Ovary (tissue), 9 donors: ENCODE measurements around the gene CLECL1. TPM values are rescaled to one million over a fixed set of nuclear protein-coding genes. Genes with fewer than 3 reads are reported as not detected.
"Not testable (repeated sequence)": the region's sequence is repeated elsewhere in the genome, so short reads cannot be mapped to it uniquely, and the experiment has no call there.

Experiments
- DNase-seq, 5 donors: peaks; one replicate each; pipeline ENCODE4 v3.0.0-alpha.2; 2019 to 2020
- H3K27ac ChIP-seq, 2 donors: fragments of 200-600 bp; one replicate each; pipeline versions ENCODE4 v1.5.1 to v1.8.0; 2019 to 2022
- H3K27me3 ChIP-seq: fragments of 200-600 bp; one replicate; pipeline ENCODE4 v1.8.0; 2022
- H3K36me3 ChIP-seq: fragments of 200-600 bp; sonication (generic); one replicate; pipeline ENCODE4 v1.5.1; 2019
- H3K4me1 ChIP-seq: one replicate; pipeline ENCODE4 v1.8.1; 2013; ENCODE audit warnings: mild to moderate bottlenecking, moderate library complexity; ENCODE audit not compliant: insufficient read depth
- H3K4me3 ChIP-seq: fragments of 200-600 bp; sonication (generic); one replicate; pipeline ENCODE4 v1.5.1; 2017
- H3K9me3 ChIP-seq, 2 donors: fragments of 200-600 bp in 1 of 2; sonication (generic) in 1 of 2; one replicate each; pipeline versions ENCODE4 v1.5.1 to v1.8.1; 2013 to 2019; ENCODE audit warnings: mild to moderate bottlenecking in 1 of 2, moderate library complexity in 1 of 2
- CTCF ChIP-seq, 3 donors: fragments of 450-650 bp in 2 of 3; fragments of 200-600 bp in 1 of 3; IDR thresholded peaks; one replicate each; pipeline versions ENCODE4 v1.5.1 to v1.8.0; 2016 to 2022; ENCODE audit warnings: antibody characterized with exemption in 3 of 3, mild to moderate bottlenecking in 1 of 3
- EP300 ChIP-seq: sonication (generic); formaldehyde crosslinking; IDR thresholded peaks from one replicate; pipeline ENCODE4 v1.6.1; 2017; ENCODE audit warnings: antibody characterized with exemption
- POLR2A ChIP-seq: fragments of 450-650 bp; IDR thresholded peaks from one replicate; pipeline ENCODE4 v1.6.1; 2017; ENCODE audit warnings: antibody characterized with exemption, mild to moderate bottlenecking, moderate library complexity
- WGBS, 3 donors: extraction: QIAGEN DNeasy Blood & Tissue Kit in 1 of 3; methylation state at CpG; one replicate each; pipeline versions ENCODE4 v1.1.5 to v1.1.7; 2013 to 2017; 5-methylcytosine and 5-hydroxymethylcytosine counted together
- intact Hi-C, 4 donors: fragments of 100-400 bp; cut with DNase I; formaldehyde crosslinking; loops; one replicate each; pipeline versions ENCODE4 v1.11.0 to v1.15.1; 2022 to 2023
- polyA plus RNA-seq, 2 donors: library from polyadenylated mRNA; stranded (reverse); fragments of 200-250 nt in 1 of 2; fragments of 350-450 nt in 1 of 2; fragmentation: Illumina TruSeq in 1 of 2; extraction: RNeasy Lipid Tissue Mini Kit (QIAGEN cat#74804) in 1 of 2; gene quantifications; one replicate each; pipeline ENCODE4 v1.2.3, GENCODE V29; 2013 to 2014
- total RNA-seq, 7 donors: library from RNA; depleted of rRNA in 2 of 7; stranded (reverse); fragments of >200 nt in 2 of 7; fragmentation: NEBNext Ultra II Directional in 3 of 7; extraction: Animal tissue kit (Norgen Biotek cat#: 25700) in 3 of 7; gene quantifications; one replicate each; pipeline versions ENCODE4 v1.1.0 to v1.2.4, GENCODE V29; 2016 to 2023
- donor health status: DM: no; HTN: no; CAD: no; lungs with moderate emphysema.
- donor health status: DM: no; HTN: no; CAD: no.
- donor health status: Bipolar disorder and iron deficiency.
- donor health status: DM: yes; HTN: yes; CAD: no.
- donor health status: DM: no; HTN: no; CAD: no.
- donor health status: DM: yes; HTN: yes; CAD: no.

CLECL1 gene
- total and polyA plus RNA-seq, 9 donors = 0.53 to 0.73 (median 0.59) TPM; not detected in 5

DNA sequence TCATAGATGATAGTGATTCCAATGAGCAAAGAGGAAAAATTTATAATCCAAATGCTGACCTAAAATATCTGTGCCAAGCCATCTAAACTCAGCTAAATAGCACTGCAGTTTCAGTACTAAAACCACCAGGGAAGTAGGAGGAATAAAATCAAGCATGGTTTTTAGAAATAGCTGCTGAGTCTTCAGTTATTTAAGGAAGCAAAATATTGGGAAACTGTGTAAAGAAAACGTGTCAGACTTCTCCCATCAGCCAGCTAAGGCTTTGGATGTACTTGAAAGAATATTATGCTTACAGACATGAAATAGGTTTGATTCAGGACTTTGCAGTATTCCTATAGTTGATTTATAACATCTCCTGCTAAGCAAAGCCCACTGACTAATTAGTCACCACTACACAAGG is 38.7 kb downstream of the CLECL1 start:
- Histone ChIP-seq H3K4me1 (no peaks in the 10 kb centered on the region), H3K9me3 (no peaks in the 10 kb centered on the region), H3K27me3 (no peaks in the 10 kb centered on the region), H3K36me3 (no peaks in the 10 kb centered on the region), H3K27ac (no peak overlapping the region), H3K4me3 (no peak overlapping the region)
- 76 to 79% (median 78%) methylated on average over 1 of the region's 1 CpG for WGBS, 3 donors
- DNase-seq = no peak
- TF ChIP-seq CTCF (IDR thresholded peaks at IDR 0.05) (no peak), POLR2A (no peak), EP300 (no peak)
- intact Hi-C loops = no loop called here

GRCh38 chr12:9692909-9693308 is 40.0 kb downstream of the CLECL1 start:
- intact Hi-C loops = no loop called here

GRCh38 chr12:9687228-9687627 is 45.7 kb downstream of the CLECL1 start:
- DNase-seq = no peak
- Histone ChIP-seq H3K4me3 (no peak overlapping the region), H3K36me3 (no peaks in the 10 kb centered on the region), H3K4me1 (no peaks in the 10 kb centered on the region), H3K27me3 (no peaks in the 10 kb centered on the region), H3K27ac (no peak overlapping the region), H3K9me3 (no peaks in the 10 kb centered on the region)
- 79 to 92% (median 82%) methylated on average over 1 of the region's 1 CpG for WGBS, 3 donors
- intact Hi-C loops = no loop called here
- no peak for TF ChIP-seq CTCF (IDR thresholded peaks at IDR 0.05)
- no peak for TF ChIP-seq EP300
- TF ChIP-seq POLR2A = no peak

More at GRCh38 chr12:9692909-9693308, 40.0 kb downstream of the CLECL1 start:
- no peak for DNase-seq
- Histone ChIP-seq H3K9me3 (no peaks in the 10 kb centered on the region), H3K27me3 (no peaks in the 10 kb centered on the region), H3K27ac (no peak overlapping the region), H3K36me3 (no peaks in the 10 kb centered on the region), H3K4me1 (no peaks in the 10 kb centered on the region), H3K4me3 (no peak overlapping the region)
- 88 to 97% (median 95%) methylated on average over 1 of the region's 1 CpG for WGBS, 3 donors
- TF ChIP-seq CTCF (IDR thresholded peaks at IDR 0.05) = no peak
- TF ChIP-seq EP300 = no peak
- no peak for TF ChIP-seq POLR2A

DNA sequence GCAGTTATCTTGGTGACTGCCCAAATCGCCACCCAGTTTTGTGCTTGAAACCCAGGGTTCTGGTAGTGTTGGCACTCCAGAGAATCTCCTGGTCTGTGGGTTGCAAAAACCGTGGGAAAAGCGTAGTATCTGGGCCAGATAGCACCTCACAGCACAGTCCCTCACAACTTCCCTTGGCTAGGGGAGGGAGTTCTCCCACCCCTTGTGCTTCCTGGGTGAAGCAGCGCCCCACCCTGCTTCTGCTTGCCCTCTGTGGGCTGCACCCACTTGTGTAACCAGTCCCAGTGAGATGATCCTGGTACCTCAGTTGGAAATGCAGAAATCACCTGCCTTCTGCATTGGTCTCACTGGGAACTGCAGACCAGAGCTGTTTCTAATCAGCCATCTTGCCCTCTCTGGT is 47.0 kb downstream of the CLECL1 start:
- intact Hi-C loops = no loop called here
- Histone ChIP-seq H3K9me3 (no peaks in the 10 kb centered on the region), H3K27ac (no peak overlapping the region), H3K4me1 (no peaks in the 10 kb centered on the region), H3K4me3 (no peak overlapping the region), H3K36me3 (no peaks in the 10 kb centered on the region), H3K27me3 (no peaks in the 10 kb centered on the region)
- 88 to 94% (median 92%) methylated on average over 4 of the region's 4 CpGs for WGBS, 3 donors
- no peak for DNase-seq
- TF ChIP-seq EP300 (no peak), POLR2A (no peak), CTCF (IDR thresholded peaks at IDR 0.05) (no peak)

- H3K4me1 ChIP-seq, H3K27ac ChIP-seq, H3K36me3 ChIP-seq, DNase-seq, H3K9me3 ChIP-seq, intact Hi-C loops, H3K4me3 ChIP-seq, H3K27me3 ChIP-seq: not testable (repeated sequence)
- 90 to 98% (median 96%) methylated on average over 5 of the region's 5 CpGs for WGBS, 3 donors
Measured at GRCh38 chr12:9685366-9685765, 47.5 kb downstream of the CLECL1 start.

DNA sequence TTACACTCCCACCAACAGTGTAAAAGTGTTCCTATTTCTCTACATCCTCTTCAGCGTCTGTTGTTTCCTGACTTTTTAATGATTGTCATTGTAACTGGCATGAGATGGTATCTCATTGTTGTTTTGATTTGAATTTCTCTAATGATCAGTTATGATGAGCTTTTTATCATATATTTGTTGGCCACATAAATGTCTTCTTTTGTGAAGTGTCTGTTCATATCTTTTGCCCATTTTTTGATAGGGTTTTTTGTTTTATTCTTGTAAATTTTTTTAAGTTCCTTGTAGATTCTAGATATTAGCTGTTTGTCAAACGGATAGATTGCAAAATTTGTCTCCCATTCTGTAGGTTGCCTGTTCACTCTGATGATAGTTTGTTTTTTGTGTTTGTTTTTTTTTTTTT is 49.9 kb downstream of the CLECL1 start:
- DNase-seq, H3K27me3 ChIP-seq, H3K4me3 ChIP-seq, H3K4me1 ChIP-seq, H3K27ac ChIP-seq, intact Hi-C loops, H3K9me3 ChIP-seq, H3K36me3 ChIP-seq: not testable (repeated sequence)
- WGBS, 3 donors = 94 to 96% (median 94%) methylated on average over 2 of the region's 2 CpGs

DNA sequence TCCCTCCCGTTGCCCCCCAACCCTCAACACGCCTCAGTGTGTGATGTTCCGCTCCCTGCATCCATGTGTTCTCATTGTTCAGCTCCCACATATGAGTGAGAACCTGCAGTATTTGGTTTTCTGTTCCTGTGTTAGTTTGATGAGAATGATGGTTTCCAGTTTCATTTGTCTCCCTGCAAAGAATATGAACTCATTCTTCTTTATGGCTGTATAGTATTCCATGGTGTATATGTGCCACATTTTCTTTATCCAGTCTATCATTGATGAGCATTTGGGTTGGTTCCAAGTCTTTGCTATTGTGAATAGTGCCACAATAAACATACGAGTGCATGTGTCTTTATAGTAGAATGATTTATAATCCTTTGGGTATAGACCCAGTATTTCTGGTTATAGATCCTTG is 50.4 kb downstream of the CLECL1 start:
- H3K27ac ChIP-seq, H3K4me1 ChIP-seq, H3K36me3 ChIP-seq, DNase-seq, intact Hi-C loops, H3K4me3 ChIP-seq, H3K9me3 ChIP-seq, H3K27me3 ChIP-seq: not testable (repeated sequence)
- 95 to 98% (median 97%) methylated on average over 4 of the region's 4 CpGs for whole genome bisulfite sequencing, 3 donors
